Right forelimb (tissue), 1 donor: ENCODE data around the gene DMXL1.

ENCODE experiments used
- DNase-seq: peaks from one replicate; pipeline ENCODE4 v3.0.0-alpha.2; 2018

DMXL1 gene

DNA sequence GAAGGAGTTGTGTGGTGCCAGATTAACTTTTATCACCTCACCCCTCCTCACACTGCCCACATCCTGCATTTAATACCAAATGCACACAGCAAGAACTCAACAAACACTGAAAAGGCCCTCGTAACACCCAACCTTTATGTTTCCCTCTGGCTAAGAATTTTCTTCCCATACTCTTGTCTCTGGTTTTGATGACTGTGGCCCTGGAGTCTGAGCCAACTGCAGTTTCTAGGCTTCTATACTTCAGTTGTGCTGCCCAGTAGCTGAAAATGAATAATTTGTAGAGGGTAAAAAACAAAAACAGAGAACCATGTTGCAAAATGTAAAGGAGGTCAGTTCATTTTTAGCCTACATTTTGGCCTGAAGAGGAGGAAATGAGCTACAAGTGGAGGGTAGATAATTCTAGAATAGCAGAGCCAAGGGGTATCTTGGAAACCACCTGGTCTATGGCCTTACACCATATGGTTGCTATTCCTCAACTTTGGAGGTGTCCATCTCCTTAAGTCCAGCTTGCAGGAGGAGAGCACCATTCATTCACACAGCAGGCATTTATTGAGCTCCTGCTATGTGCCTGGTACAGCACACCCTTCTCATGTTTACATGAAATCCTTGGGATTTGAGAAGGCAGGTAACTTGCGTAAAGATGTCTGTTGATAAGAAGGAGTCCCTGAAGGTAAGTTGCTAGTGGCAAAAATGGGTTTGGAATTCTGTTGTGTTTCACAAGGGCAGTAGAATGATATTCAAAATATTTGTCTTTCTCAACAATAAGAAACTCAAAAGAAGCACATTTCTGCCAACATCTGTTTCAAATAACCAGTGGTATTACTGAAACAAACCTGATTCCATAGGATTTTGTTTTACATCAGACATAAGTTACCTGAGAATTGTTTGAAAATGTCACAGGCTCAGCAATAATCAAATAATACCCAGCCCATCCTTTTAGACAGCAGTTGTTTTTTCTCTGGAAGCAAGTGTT lies 201.2 kb downstream of the DMXL1 start:
- no peak for DNase-seq

DNA sequence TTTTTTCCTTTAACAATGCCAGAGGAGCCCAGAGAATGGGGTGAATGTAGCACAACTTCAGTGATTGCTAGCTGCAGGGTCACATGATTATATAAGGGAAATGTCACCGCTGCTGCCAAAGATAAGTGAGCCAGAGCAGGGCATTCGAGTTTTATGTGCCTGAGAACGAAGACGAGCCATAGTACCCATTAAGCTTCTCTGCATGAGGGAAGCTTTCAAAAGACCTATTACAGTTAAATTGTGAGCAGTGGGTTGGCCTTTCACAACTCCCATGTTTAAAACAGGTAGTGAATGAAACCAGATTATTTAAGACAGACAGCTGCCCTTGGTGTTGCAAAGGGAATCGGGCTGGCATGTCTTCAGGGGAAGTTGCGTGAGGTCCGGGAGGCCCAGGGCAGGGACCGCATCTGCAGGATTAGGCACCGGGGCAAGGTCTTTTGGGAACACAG lies 202.5 kb downstream of the DMXL1 start:
- DNase-seq = no peak

DNA sequence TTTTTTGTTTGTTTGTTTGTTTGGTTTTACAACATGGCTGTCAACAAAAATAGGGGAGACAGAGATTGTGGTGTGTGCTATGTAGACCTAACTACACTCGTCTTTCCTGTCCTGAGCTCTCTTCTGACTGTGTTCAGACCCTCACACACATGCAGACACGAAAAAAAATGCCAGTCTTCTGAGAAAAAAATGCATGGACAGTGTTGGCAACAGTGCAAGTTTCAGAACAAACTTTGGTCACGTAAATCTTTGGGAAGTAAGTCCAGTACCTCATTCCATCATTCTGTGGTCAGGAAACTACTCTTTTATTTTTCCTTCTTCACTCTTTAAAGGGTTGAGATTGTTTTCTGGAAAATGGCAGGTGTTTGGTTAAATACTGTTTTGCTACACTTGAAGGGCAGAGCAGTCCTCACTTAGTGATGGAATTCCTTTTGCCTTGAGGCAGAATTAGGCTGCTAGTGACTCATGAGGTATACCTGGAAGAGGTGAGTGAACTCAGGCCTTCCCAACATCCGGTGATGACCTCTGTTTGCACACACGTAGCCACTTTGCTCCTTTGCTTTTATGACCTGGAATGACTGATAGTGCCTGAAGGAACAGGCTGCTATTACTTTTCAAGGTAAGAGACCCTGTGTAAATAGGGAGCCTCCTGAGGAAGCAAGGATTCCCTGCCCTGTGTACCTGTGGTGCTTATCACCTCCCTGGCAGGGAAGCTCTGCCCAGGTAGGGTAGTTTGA lies 203.3 kb downstream of the DMXL1 start:
- no peak for DNase-seq

DNA sequence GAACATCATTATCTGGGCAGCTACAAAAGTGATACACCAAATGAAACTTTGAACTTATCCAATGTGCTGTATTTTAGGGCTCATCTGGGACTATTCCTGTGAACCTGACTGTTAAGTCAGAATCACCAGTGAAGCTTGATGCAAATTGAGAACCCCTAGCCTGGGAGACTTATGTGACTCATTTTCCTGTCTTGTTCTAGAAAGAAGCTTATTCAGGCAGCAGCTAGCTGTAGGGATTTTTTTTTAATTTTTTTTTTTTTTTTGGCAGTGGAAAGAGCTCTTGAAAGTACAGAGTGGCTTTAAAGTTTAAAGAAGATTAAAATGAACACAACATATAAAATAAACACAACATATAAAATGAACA lies 203.9 kb downstream of the DMXL1 start:
- no peak for DNase-seq

DNA sequence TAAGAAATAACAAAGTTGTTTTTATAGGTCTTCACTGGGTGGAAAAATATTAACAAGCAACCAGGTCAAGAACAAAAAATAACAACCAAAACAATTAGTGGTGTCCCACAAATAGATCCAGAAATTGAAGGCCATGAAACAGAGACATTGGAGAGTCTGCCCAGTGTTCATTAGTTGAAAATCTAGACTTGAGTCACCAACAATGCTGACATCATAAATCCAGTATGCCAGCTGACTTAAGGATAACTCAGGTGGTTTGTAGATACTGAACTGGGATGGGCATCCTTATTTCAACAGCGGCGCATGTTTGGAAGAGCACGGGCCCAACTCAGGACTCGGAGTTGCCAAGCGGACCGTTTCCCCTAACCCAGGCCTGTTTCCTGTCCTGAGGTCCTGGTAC lies 204.3 kb downstream of the DMXL1 start:
- DNase-seq = no peak

DNA sequence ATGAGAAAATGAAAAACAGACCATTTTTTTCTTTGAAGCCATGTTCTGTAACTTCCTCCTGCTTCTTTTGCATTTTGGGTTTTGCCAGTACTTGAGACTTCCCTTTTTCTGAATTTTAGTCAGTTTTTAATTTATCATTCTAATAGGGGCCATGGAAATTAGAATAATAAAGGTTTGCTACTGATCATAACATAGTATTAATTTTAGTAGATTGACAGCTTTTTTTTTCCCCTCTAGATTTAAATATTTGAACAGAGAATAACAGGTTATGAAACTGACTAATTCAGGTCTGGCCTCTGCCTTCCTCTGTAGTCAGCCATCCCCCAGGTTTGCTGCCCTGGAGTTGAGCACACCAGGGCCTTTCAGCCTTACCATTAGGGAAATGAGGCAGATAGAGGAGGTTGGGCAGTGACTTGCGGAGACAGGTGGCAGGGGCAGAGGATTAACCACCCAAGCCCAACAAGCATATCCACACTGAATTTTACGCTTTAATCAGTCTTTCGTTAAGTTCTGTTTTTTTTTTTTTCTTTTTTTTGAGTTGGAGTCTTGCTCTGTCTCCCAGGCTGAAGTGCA lies 204.8 kb downstream of the DMXL1 start:
- no peak for DNase-seq

DNA sequence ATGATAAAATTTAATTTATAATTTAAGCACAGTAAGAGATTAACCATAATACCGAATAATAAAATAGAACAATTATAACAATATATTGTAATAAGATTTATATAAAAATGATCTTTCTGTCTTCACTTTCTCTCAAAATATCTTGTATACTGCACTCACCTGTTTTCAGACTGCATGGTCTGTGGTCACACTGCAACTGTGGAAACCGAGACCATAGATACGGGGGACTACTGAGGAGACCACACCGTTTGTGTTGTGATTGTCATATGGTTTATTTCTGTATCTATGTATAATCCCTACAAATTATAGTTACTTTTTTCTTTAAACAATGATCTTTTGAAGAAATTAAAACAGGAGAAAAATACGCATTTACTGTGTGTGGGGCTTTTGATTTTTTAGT lies 206.1 kb downstream of the DMXL1 start:
- DNase-seq = no peak

DNA sequence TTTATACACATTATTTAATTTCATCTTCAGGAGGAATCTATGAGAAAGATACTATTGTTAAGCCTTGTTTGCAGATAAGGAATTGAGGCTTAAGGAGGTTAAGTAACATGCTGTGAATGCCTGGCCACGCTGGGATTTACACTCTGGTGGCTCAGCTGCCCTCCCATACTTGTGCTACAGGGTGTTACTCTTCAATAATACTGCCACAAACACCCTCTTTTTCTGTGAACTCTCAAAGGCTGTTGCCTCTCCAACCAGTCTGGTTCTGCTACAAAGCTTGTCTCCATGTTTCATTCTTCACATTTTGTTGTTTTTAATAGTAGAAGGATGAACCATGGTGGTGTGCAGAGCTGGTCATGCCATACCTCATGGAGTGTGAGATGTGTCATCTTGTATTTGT lies 208.2 kb downstream of the DMXL1 start:
- no peak for DNase-seq

DNA sequence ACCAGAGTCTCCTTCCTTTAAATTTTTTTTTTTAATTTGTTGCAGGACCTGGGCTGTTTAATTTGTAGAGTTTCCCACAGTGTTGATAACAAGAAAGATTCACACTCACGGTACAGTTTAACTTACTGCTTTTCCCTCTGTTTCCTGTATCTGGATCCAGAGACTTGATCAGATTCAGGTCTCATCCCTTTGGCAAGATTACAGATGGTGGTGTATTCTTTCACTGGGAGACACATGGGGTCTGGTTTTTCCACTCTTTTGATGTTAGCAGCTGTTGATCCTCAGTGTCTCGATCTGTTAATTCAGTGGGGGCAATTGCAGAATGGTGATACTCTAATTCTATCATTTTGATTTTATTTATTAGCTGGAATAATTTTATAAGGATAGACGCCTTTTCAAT lies 209.5 kb downstream of the DMXL1 start:
- DNase-seq = no peak

DNA sequence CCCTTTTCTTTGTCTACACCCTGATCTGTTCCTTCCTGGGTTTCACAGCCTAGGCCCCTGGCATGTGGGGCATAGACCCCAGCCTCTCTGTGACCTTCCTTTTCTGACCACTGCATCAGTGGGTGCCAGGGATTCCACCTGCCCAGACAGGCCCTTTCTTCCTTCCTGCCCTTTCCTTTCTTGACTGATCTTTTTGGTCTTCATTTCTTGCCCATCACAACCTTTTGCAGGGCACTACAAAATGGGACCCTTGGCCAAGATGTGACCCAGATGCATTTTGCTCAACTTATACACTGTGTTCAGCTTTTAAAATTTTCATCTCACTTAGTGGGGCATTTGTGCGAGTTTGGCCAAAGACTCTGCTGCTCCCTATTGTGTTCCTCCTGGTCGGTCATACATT lies 211.7 kb downstream of the DMXL1 start:
- no peak for DNase-seq

DNA sequence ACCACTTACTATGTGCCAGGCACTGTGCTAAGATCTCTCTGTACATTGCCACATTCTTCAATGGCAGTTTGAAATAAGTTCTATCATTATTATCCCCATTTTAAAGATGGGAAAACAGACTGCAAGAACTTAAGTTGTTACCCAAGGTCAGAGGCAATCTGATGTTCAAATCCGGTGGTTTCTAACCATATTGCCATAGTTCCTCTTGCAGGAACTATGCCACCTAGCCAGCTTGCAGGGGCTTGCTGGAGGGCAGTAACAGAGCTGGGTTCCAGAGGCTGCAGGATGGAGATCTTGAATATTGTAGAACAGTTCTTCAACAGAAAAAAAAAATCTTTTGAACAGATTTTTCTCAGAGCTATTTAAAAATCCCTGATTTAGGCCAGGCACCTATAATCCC lies 213.1 kb downstream of the DMXL1 start:
- no peak for DNase-seq

DNA sequence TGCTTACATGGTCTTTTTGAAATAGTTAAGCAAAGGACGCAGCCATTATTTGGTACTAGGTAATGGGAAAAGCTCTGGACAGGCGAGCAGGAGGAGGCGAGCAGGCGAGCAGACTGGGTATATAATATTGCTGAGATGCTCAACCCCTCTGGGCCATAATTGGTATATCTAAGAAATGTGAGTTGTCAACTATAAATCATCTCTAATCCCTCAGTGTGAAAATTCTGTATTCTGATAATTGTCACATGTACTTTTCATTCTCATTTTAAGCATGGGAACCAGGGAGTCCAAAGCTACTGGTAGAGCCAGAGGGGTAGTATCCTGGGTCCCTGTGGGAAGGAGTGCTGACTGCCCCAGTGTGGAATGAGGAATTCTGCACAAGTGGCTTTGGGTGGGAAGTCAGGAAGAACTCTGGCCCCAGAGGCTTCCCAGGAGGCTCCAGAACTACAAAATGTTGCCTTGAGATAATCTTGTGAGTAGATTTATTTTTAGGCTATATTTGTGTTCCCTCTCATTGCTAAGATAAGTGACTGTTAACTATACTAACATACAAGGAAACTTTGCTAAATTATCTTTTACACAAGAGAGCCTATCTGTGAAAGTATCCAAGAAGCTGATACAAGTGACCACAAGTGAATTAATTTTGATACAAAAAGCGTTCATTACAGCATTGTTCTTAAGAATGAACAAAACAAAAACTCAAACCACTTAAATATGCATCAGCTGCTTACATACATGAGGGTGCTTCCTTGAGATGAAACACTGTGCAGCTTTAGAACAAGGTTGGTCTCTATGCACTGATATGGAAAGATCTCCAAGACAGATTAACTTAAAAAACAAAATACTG lies 214.4 kb downstream of the DMXL1 start:
- DNase-seq = no peak

DNA sequence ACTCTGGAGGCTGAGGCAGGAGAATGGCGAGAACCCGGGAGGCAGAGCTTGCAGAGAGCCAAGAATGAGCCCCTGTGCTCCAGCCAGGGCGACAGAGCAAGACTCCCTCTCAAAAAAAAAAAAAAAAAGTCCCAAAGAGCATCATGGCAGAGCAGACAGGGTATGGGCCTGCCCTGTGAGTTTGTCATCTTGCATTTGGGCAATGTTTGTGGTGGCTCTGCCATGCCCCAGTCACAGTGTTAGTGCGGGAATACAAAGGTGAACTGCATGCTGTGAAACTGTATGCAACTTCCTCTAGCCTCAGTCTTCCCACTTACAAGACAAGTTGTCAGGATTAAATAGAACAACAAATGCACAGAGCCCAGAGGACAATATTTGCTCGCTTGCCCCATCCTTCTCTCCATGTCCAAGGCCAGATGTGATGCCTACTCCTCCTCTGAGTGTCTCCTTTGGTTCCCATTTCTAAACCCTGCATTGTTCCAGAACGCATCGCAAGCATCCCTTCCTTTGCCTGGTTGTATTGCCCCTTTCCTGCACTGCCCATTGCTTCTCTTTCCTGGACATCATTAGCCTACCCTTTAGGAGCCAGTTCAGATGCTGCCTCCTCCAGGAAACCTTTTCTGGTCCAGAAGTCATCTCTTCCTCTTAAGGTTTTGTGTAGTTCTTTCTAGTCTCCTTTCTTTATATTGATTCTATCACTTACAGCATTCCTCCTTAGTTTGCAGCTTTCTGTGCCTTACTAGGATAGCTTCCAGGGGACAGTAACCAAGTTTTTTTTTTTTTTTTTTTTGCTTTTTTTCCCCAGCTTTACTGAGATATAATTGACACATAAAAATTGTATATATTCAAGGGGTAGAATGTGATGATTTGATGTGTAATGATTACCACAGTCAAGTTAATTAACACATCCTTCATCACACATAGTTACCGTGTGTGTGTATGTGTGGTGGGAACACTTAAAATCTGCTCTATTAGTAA lies 215.9 kb downstream of the DMXL1 start:
- no peak for DNase-seq

DNA sequence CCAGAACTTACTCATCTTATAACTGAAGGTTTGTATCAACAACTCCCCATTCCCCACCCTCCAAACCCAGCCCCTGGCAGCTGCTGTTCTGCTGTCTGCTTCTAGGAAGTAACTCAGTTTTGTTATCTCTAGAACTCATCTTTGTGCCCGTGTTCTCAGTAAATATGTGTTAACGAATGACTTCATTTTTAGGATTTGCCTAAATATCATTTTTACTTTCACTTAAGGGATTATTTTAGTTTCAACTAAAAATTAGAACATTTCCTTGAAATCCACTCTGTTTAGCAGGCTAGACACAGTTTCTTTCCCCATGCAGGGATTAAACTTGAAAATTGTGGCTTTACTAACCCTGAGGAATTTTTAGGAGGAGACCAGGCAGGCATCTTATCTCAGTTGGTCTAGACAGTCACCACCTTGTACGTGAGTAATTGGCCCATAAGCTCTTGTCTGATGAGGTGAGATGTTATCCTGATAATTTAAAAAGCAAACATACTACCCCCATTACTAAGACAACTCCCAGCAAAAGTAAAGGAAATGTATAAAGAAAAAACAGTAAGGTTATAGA lies 216.7 kb downstream of the DMXL1 start:
- no peak for DNase-seq

DNA sequence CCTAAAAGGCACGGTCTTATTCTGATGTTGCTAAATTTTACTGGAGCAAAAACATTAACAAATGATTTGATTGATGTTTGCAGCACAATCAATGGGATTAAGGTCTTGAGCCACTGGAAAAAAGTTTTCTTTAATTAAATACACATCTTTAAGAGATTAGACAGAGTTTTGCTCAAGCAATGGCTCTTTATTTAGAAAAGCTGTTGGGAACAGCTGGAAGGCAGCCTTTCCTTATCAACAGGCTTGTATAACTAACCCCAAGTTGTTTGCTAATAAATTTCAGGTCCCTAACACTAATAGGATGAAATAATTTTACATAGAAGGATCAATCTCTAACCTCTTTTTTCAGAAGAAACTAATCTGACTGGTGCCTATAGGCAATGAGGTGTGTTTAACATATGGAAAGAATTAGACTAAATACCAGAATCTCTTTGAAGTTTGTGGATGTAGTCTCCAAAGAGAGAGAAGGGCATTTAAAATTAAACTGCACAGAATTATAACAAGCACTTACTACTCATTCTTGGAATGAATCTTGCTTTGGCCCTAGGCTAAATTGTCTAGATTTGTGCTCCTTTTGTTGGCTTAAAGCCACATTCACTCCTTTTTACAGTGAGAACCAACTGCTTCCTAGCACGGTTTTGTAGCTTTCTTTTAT lies 217.6 kb downstream of the DMXL1 start:
- no peak for DNase-seq

DNA sequence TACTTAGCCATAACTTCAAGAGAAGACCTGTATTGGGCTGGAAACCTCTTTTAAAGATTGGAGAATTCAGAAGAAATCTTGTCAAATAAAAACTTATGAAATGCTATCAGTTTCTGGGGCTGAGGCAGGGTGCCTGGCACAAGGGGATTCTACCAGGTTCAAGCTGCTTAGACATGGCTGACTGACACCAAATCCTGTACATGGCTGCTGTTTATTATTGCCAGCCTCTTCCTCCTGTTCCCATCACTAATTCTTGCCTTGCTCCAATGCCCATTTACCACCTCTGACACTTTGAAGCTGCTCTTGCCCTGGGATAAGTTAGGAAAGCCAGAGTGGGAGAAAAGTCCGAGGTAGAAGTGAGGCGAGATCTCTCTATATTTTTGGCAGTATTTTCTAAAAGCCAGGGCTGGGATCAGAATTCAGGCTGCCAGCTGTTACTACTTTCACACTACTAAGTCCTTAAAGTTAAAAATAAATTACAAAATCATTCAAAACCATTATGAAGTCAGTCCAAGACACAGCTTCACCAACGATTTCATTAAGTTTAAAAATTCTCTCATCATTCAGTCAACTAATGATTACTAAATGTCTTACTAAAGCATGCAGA lies 218.7 kb downstream of the DMXL1 start:
- DNase-seq = no peak

DNA sequence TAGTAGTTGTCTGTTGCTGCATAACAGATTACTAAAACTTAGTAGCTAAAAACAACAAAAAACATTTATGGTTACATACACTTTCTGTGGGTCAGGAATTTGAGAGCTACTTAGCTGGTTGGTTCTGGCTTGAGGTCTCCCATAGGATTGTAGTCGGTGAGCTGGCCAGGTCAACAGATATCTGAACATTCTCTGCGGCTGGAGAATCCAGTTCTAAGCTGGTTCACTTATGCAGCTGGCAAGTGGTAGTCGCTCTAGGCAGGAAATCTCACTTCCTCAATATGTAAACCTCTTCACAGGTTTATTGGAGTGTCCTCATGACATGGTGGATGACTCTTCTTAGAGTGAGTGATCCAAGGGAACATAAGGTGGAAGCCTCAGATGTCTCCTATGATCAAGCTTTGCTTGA lies 219.3 kb downstream of the DMXL1 start:
- no peak for DNase-seq

DNA sequence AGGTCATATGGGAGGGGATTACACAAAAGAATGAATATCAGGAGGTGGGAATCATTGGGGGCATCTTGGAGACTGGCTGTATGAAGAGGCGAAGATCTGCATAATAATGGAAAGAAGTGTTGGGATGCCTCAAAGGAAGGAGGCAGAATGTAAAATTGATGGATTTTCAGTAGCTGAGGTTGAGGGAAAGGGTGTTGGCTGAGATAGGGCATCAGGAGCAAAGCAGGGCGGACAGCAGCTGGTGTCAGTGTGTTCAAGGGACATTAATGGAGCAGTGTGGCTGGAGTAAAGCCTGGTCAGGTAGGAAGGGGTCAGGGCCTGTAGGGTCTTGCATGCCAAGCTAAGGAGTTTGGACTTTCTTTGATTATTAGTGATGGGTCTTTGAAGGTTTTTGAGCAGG lies 219.7 kb downstream of the DMXL1 start:
- no peak for DNase-seq

DNA sequence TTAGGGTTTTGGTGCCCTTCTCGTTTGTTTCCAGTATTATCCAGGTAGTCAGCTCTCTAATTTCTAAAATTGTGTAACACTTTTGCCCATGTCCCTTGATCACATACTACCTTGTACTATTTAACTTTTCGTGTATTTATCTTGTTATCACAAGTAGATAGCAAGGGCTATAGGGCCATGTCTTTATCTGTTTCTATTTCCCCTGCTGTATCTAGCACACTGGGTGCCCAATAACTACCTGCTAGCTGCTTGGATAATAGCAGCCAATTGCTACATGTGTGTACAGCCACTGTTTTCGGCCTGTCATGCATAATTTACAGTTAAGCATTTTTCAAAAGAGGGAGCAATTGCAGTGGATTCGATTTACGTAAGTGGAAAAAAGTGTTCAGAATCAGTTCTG lies 220.2 kb downstream of the DMXL1 start:
- DNase-seq = no peak

DNA sequence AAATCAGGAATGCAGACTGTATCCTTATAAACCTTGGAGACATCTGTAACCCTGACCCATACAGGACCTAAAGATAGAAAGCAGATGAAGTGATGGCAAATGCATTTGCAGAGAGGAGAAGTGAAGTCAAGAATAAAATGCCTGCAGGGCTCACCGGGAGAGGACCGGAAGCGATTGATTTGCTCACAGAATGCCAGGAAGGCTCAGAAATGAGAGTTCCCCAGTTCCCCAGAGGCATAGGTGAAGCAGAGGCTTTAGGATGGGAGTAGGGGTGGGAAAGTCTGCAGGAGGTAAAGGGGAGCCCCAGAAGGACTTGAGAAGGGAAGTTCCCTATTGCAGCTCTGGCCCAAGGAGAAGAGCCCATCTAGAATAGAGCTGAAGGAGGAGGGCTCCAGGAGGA lies 221.0 kb downstream of the DMXL1 start:
- no peak for DNase-seq
